Psoas muscle (tissue), 8 donors: Measurements from ENCODE around the gene PRKN. TPM values are rescaled to one million over a fixed set of nuclear protein-coding genes. Genes with fewer than 3 reads are reported as not detected.
A peak's percentile ranks its signal among the peaks of the same experiment; 100 is the strongest.

ENCODE experiments used
- ATAC-seq, 4 donors: fragments of 200-7000 bp; cut with Tn5 transposase; one replicate each; pipeline ENCODE4 v1.9.1; 2020; ENCODE audit warnings: moderate library complexity in 3 of 4, mild to moderate bottlenecking in 2 of 4
- DNase-seq, 2 donors: peaks; one replicate each; pipeline ENCODE4 v3.0.0-alpha.2; 2020
- H3K27ac ChIP-seq: fragments of 200-600 bp; one replicate; pipeline ENCODE4 v1.8.0; 2022
- H3K27me3 ChIP-seq, 3 donors: fragments of 200-600 bp in 1 of 3; one replicate each; pipeline versions ENCODE4 v1.6.1 to v1.8.0; 2013 to 2022; ENCODE audit warnings: low read length in 2 of 3, mild to moderate bottlenecking in 2 of 3, moderate library complexity in 1 of 3; ENCODE audit not compliant: insufficient read depth in 3 of 3
- H3K36me3 ChIP-seq, 2 donors: fragments of 200-600 bp in 1 of 2; one replicate each; pipeline versions ENCODE4 v1.6.1 to v1.8.0; 2013 to 2022; ENCODE audit warnings: low read depth in 1 of 2, mild to moderate bottlenecking in 1 of 2, moderate library complexity in 1 of 2; ENCODE audit not compliant: insufficient read depth in 1 of 2
- H3K4me1 ChIP-seq: fragments of 200-600 bp; one replicate; pipeline ENCODE4 v1.8.0; 2022
- H3K4me3 ChIP-seq: fragments of 200-600 bp; one replicate; pipeline ENCODE4 v1.8.0; 2022; ENCODE audit warnings: mild to moderate bottlenecking
- H3K9me3 ChIP-seq: fragments of 200-600 bp; one replicate; pipeline ENCODE4 v1.8.0; 2022
- WGBS, 3 donors: extraction: QIAGEN DNeasy Blood & Tissue Kit; methylation state at CpG; one replicate each; pipeline versions ENCODE4 v1.1.6 to v1.1.7; 2013; 5-methylcytosine and 5-hydroxymethylcytosine counted together
- intact Hi-C, 2 donors: fragments of 100-400 bp; cut with DNase I; formaldehyde crosslinking; loops; one replicate each; pipeline versions ENCODE4 v1.11.0 to v1.14.2; 2022
- polyA plus RNA-seq, 3 donors: library from polyadenylated mRNA; stranded (reverse); fragments of 200-250 nt; gene quantifications; one replicate each; pipeline ENCODE4 v1.2.3, GENCODE V29; 2013
- total RNA-seq, 4 donors: library from RNA; stranded (reverse); fragmentation: NEBNext Ultra II Directional in 2 of 4; extraction: Animal tissue kit (Norgen Biotek cat#: 25700) in 2 of 4; gene quantifications; one replicate each; pipeline versions ENCODE4 v1.2.1 to v1.2.4, GENCODE V29; 2021 to 2023
- TF ChIP-seq, protein P1 (sequence below): fragments of 200-600 bp; IDR thresholded peaks from one replicate; pipeline ENCODE4 v1.8.0; 2022; ENCODE audit warnings: antibody characterized with exemption
- donor health status: healthy with polysubstance abuse.
- donor health status: DM: no; HTN: no; CAD: no; lungs with moderate emphysema.
- donor health status: Bipolar disorder and iron deficiency.
- donor health status: healthy.
- donor health status: DM: yes; HTN: yes; CAD: no.
- donor health status: DM: no; HTN: no; CAD: no.
- donor health status: DM: no; HTN: no; CAD: no.
- donor health status: DM: yes; HTN: yes; CAD: no.

PRKN gene
- total and polyA plus RNA-seq, 7 donors: 1.5 to 19.5 (median 11.7) TPM

DNA sequence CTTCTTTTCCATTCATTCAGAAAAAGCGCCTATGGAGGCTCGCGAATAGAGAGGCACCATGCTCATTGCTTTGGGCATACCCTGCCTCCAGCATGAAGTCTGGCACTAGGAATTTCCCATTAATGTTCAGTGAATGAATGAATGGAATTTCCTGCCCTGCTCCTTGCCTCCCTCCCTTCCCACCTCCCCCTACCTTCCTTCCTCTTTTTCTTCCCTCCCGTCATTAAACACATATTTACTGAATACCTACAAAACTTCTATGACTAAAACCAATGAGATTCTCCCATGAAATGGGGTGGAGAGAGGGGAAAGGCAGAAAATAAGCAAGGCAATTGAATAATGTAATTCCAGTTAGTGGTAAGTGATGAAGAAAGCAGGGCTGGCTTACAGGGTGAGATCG is 1239.9 kb downstream of the PRKN start:
- intact Hi-C loops: no loop called here
- ATAC-seq: no peak
- DNase-seq: no peak
- H3K27ac ChIP-seq: no peak overlapping the region
- H3K27me3 ChIP-seq: no peaks in the 10 kb centered on the region
- no peaks in the 10 kb centered on the region for H3K9me3 ChIP-seq
- no peaks in the 10 kb centered on the region for H3K36me3 ChIP-seq
- no peak overlapping the region for H3K4me3 ChIP-seq
- TF ChIP-seq, protein P1, sequence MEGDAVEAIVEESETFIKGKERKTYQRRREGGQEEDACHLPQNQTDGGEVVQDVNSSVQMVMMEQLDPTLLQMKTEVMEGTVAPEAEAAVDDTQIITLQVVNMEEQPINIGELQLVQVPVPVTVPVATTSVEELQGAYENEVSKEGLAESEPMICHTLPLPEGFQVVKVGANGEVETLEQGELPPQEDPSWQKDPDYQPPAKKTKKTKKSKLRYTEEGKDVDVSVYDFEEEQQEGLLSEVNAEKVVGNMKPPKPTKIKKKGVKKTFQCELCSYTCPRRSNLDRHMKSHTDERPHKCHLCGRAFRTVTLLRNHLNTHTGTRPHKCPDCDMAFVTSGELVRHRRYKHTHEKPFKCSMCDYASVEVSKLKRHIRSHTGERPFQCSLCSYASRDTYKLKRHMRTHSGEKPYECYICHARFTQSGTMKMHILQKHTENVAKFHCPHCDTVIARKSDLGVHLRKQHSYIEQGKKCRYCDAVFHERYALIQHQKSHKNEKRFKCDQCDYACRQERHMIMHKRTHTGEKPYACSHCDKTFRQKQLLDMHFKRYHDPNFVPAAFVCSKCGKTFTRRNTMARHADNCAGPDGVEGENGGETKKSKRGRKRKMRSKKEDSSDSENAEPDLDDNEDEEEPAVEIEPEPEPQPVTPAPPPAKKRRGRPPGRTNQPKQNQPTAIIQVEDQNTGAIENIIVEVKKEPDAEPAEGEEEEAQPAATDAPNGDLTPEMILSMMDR: no peak
- WGBS, 3 donors: 93 to 95% (median 94%) methylated on average over 5 of the region's 5 CpGs
- H3K4me1 ChIP-seq: peaks cover 9% of the 10 kb centered on the region

DNA sequence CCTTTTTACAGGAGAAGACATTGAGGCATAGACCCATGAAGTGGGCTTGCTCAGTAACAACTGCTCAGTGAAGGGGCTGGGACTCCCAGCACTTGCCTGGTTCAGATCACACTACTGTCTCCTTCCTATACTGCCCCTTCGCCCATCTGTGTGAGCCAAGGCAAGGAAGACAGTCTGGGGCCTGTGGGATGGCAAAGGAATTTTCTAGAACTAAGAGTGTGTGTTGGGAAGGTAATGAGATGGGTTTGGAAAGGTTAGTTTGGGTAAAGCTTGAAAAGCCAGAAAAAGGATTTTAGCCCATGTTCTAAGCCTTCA is 1240.4 kb downstream of the PRKN start:
- DNase-seq (no peak), ATAC-seq (peak in 1 of 4 donors; percentile 16)
- Histone ChIP-seq H3K36me3 (no peaks in the 10 kb centered on the region), H3K4me1 (peaks cover 14% of the 10 kb centered on the region), H3K27me3 (no peaks in the 10 kb centered on the region), H3K9me3 (no peaks in the 10 kb centered on the region), H3K27ac (peak overlapping the region; percentile 42), H3K4me3 (no peak overlapping the region)
- 98 to 100% (median 100%) methylated on average over 1 of the region's 1 CpG for WGBS, 3 donors
- intact Hi-C loops: no loop called here
- TF ChIP-seq, protein P1: no peak

DNA sequence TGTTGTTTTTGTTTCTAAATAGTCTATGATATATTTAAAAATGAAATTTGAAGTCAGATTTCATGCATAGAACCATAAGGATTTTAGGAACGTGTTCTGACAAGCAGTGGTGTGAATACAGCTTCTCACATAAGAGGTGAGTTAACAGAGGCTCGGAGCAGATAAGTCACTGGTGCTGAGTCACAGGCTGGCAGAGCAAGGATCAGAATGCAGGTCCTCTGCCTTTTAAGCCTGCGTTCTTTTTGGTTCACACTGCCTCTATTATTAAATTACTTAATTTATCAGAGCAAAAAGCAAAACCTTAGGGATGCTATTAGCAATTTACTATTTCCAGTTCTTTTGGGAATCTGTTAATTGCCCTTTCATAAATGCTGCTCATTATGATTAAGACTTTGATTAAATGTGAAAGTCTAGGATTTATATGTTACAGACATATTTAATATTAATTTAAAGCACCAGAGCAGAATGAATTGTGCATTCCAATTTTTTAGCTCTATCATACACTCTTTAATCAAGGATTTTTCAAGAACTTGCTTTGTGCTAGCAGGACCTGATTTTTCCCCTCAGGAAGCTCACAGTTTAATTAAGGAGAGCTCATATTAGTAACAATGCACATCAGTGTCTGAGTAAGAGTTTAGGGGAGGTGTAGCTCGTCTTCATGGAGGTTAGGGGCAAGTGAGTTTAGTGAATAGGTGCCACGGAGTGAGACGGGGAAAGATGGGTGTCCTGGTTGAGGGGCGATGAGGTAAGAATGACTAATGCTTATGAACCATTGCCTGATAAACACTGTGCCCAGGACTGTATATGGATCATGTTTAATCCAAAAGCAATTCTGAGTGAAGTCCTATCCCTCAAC is 1241.0 kb downstream of the PRKN start:
- no peak overlapping the region for H3K4me3 ChIP-seq
- peaks cover 15% of the 10 kb centered on the region for H3K4me1 ChIP-seq
- no peaks in the 10 kb centered on the region for H3K27me3 ChIP-seq
- H3K27ac ChIP-seq: peak overlapping the region; percentile 42
- WGBS, 3 donors: 56 to 68% (median 61%) methylated on average over 7 of the region's 7 CpGs
- H3K36me3 ChIP-seq: no peaks in the 10 kb centered on the region
- peak in 1 of 2 donors; percentile 53 for DNase-seq
- no peaks in the 10 kb centered on the region for H3K9me3 ChIP-seq
- TF ChIP-seq, protein P1: no peak
- peak; percentile 86 to 96 (median 92) for ATAC-seq
- intact Hi-C loops: no loop called here

DNA sequence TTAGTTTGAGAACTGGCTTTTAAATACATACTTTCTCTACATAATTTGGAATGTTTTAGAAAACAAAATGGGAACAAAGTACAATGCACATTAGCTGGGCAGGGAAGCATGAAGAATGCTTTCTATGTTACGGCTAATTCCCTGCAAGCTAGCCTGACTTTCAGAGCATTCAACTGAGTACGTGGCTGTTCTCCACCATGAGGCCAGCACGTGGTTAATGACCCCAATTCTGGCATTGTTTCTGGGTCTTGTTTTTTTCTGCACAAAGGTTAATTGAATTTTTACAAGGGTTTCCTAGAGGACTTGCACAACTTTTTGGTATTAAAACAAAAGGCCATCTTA is 1245.1 kb downstream of the PRKN start:
- H3K27me3 ChIP-seq: no peaks in the 10 kb centered on the region
- DNase-seq: no peak
- 13 to 20% (median 17%) methylated on average over 3 of the region's 3 CpGs for WGBS, 3 donors
- peak overlapping the region; percentile 25 for H3K27ac ChIP-seq
- H3K4me1 ChIP-seq: peaks cover 25% of the 10 kb centered on the region
- intact Hi-C loops: loop anchor here in 1 of 2 donors (5.0 kb wide), 1 partner anchor 35 kb away; no protein-coding TSS in a partner anchor
- no peaks in the 10 kb centered on the region for H3K36me3 ChIP-seq
- TF ChIP-seq, protein P1: no peak
- H3K9me3 ChIP-seq: no peaks in the 10 kb centered on the region
- ATAC-seq: no peak
- H3K4me3 ChIP-seq: no peak overlapping the region
